Neuronal stem cell (in vitro differentiated cells): Measurements from ENCODE around the gene STIM1.

Experiments
- DNase-seq: peaks from one replicate; pipeline ENCODE4 v3.0.0-alpha.2; 2013; ENCODE audit warnings: low spot score
- H2AFZ ChIP-seq: one replicate; pipeline ENCODE4 v1.6.1; 2013; ENCODE audit warnings: mild to moderate bottlenecking, low read length, inconsistent platforms
- H2AK5ac ChIP-seq: 2 replicates; pipeline ENCODE4 v1.6.1; 2013; ENCODE audit warnings: low read depth, mild to moderate bottlenecking, inconsistent platforms, low read length, moderate library complexity, mixed read lengths
- H2BK120ac ChIP-seq: 2 replicates; pipeline ENCODE4 v1.6.1; 2013; ENCODE audit warnings: low read depth, mild to moderate bottlenecking, inconsistent platforms, low read length, moderate library complexity, mixed read lengths
- H2BK12ac ChIP-seq: one replicate; pipeline ENCODE4 v1.6.1; 2013; ENCODE audit warnings: low read length, inconsistent platforms
- H2BK15ac ChIP-seq: 2 replicates; pipeline ENCODE4 v1.6.1; 2013; ENCODE audit warnings: mild to moderate bottlenecking, low read length, inconsistent platforms, mixed read lengths
- H2BK5ac ChIP-seq: one replicate; pipeline ENCODE4 v1.6.1; 2013; ENCODE audit warnings: inconsistent platforms, mild to moderate bottlenecking, low read length, moderate library complexity
- H3K14ac ChIP-seq: one replicate; pipeline ENCODE4 v1.6.1; 2013; ENCODE audit warnings: low read length, inconsistent platforms
- H3K18ac ChIP-seq: 2 replicates; pipeline ENCODE4 v1.6.1; 2013; ENCODE audit warnings: low read length, inconsistent platforms
- H3K23ac ChIP-seq: 2 replicates; pipeline ENCODE4 v1.6.1; 2013; ENCODE audit warnings: low read depth, mild to moderate bottlenecking, mixed read lengths, low read length, inconsistent platforms; ENCODE audit not compliant: poor library complexity
- H3K27ac ChIP-seq: replicated peaks from 3 replicates; pipeline ENCODE4 v1.5.1; 2013; ENCODE audit warnings: low read length, inconsistent platforms
- H3K27me3 ChIP-seq, 3 experiments: 2 replicates each; pipeline ENCODE4 v1.6.1; 2013; ENCODE audit warnings: low read length in 3 of 3, mild to moderate bottlenecking in 2 of 3, inconsistent platforms in 1 of 3, low read depth in 1 of 3, mixed read lengths in 1 of 3, moderate library complexity in 1 of 3; ENCODE audit not compliant: control insufficient read depth in 3 of 3, insufficient read depth in 3 of 3
- H3K36me3 ChIP-seq, 2 donors: replicated peaks in 1 of 2; 2 replicates each; pipeline ENCODE4 v1.6.1; 2013; ENCODE audit warnings: low read length in 2 of 2; ENCODE audit not compliant: control insufficient read depth in 2 of 2, insufficient read depth in 2 of 2
- H3K4ac ChIP-seq: 2 replicates; pipeline ENCODE4 v1.6.1; 2013; ENCODE audit warnings: inconsistent platforms, mild to moderate bottlenecking, low read length, moderate library complexity
- H3K4me1 ChIP-seq, 2 donors: 1 replicate in 1 of 2; 2 replicates in 1 of 2; pipeline ENCODE4 v1.6.1; 2013; ENCODE audit warnings: low read length in 2 of 2, low read depth in 1 of 2; ENCODE audit not compliant: control insufficient read depth in 2 of 2, insufficient read depth in 1 of 2
- H3K4me2 ChIP-seq: one replicate; pipeline ENCODE4 v1.6.1; 2013; ENCODE audit warnings: mild to moderate bottlenecking, low read length, inconsistent platforms; ENCODE audit not compliant: insufficient read depth, poor library complexity, severe bottlenecking
- H3K4me3 ChIP-seq, 2 donors: 2 replicates each; pipeline ENCODE4 v1.5.1; 2013; ENCODE audit warnings: low read length in 2 of 2, mild to moderate bottlenecking in 2 of 2, inconsistent platforms in 1 of 2, moderate library complexity in 1 of 2
- H3K79me1 ChIP-seq: one replicate; pipeline ENCODE4 v1.6.1; 2013; ENCODE audit warnings: low read depth, mild to moderate bottlenecking, inconsistent platforms, low read length, moderate library complexity
- H3K9ac ChIP-seq: one replicate; pipeline ENCODE4 v1.6.1; 2013; ENCODE audit warnings: mild to moderate bottlenecking, low read depth, low read length, inconsistent platforms; ENCODE audit not compliant: poor library complexity
- H3K9me3 ChIP-seq, 2 donors: replicated peaks in 1 of 2; 2 replicates each; pipeline versions ENCODE3 to v1.6.1; 2013; ENCODE audit warnings: low read length in 2 of 2, mild to moderate bottlenecking in 2 of 2, inconsistent platforms in 1 of 2, low read depth in 1 of 2, mixed read lengths in 1 of 2, moderate library complexity in 1 of 2; ENCODE audit not compliant: control insufficient read depth in 2 of 2, insufficient read depth in 1 of 2
- H4K8ac ChIP-seq: one replicate; pipeline ENCODE4 v1.6.1; 2013; ENCODE audit warnings: low read depth, mild to moderate bottlenecking, inconsistent platforms, low read length, moderate library complexity
- H4K91ac ChIP-seq: one replicate; pipeline ENCODE4 v1.6.1; 2013; ENCODE audit warnings: low read length, low read depth, mild to moderate bottlenecking, inconsistent platforms; ENCODE audit not compliant: poor library complexity
- WGBS, 2 donors: extraction: QIAGEN DNeasy Blood & Tissue Kit; methylation state at CpG; one replicate each; pipeline ENCODE4 v1.1.7; 2013; ENCODE audit warnings: missing lambda C conversion rate in 2 of 2, mixed read lengths in 1 of 2; ENCODE audit not compliant: insufficient read length in 2 of 2, insufficient replicate concordance in 1 of 2; ENCODE audit errors: extremely low coverage in 2 of 2; 5-methylcytosine and 5-hydroxymethylcytosine counted together

STIM1 gene

DNA sequence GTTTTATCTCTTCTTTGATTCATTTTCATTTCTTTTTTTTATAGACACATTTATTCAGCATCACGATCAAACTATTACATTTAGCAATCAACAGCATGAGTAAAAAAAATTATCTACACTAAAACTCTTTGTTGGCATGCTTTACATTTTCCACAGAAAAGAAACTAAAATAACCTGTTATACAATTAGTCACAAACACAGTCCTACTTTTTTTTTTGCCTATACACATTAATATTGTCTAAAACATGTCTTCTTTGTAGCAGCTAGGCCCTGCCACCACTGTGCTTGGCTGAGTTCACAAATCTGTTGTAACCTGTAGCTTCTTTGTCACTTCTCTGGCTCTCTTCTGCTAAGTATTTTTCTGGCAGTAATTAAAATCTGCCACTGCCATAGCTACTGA, 117.0 kb downstream of the STIM1 start:
- Histone ChIP-seq H3K9me3 (no peaks in the 10 kb centered on the region), H3K4me1 (no peaks in the 10 kb centered on the region), H3K27me3 (no peaks in the 10 kb centered on the region), H2AK5ac (no peak overlapping the region), H3K4me3 (no peak overlapping the region), H2AFZ (no peak overlapping the region), H3K4me2 (no peak overlapping the region), H3K36me3 (peaks cover 0 to 7% of the 10 kb centered on the region in 2 donors), H3K4ac (no peak overlapping the region), H3K18ac (no peak overlapping the region), H3K9ac (no peak overlapping the region), H2BK15ac (no peak overlapping the region), H4K8ac (no peak overlapping the region), H2BK120ac (no peak overlapping the region), H2BK12ac (no peak overlapping the region), H3K79me1 (no peaks in the 10 kb centered on the region), H3K27ac (no peak overlapping the region), H2BK5ac (no peak overlapping the region), H3K14ac (no peak overlapping the region), H4K91ac (no peak overlapping the region), H3K23ac (no peak overlapping the region)
- no CpG with 5 or more reads among the region's 1 CpG for WGBS, 2 donors
- DNase-seq = no peak

DNA sequence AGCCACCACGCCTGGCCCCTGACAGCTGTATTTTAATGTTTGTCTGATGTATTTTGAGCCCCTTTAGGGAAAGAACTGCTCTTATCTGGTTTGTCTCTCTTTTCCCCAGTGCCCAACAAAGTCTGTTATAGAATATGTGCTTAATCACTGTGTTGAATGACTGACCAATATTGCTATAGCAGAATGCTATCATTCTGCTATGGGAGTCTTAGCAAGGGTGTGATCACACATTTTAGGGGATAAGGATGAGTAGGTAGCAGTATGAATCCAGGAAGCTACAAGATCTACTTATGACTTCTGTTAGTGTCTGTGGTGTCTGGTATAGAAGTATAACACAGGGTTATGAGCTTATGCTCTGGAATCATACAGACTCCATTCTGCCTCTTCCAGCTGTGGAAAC, 121.6 kb downstream of the STIM1 start:
- no peak overlapping the region for H3K27ac ChIP-seq

GRCh38 chr11:3981084-3981633, 125.7 kb downstream of the STIM1 start:
- Histone ChIP-seq H2BK120ac (no peak overlapping the region), H3K79me1 (no peaks in the 10 kb centered on the region), H2BK12ac (no peak overlapping the region), H3K27ac (no peak overlapping the region), H3K36me3 (no peaks in the 10 kb centered on the region), H3K4me1 (no peaks in the 10 kb centered on the region), H2AFZ (no peak overlapping the region), H3K4ac (no peak overlapping the region), H3K4me3 (no peak overlapping the region), H2BK5ac (no peak overlapping the region), H2BK15ac (no peak overlapping the region), H3K9ac (no peak overlapping the region), H3K18ac (no peak overlapping the region), H3K4me2 (no peak overlapping the region), H3K14ac (no peak overlapping the region), H3K23ac (no peak overlapping the region), H4K8ac (no peak overlapping the region), H3K27me3 (no peaks in the 10 kb centered on the region), H2AK5ac (no peak overlapping the region), H4K91ac (no peak overlapping the region), H3K9me3 (no peaks in the 10 kb centered on the region)
- no peak for DNase-seq
- no CpG with 5 or more reads among the region's 9 CpGs for WGBS, 2 donors

More for the DNA sequence above, 121.6 kb downstream of the STIM1 start:
- H3K9me3 ChIP-seq = no peaks in the 10 kb centered on the region
- H3K4ac ChIP-seq = no peak overlapping the region
- no peak overlapping the region for H3K14ac ChIP-seq
- no peak overlapping the region for H2BK120ac ChIP-seq
- no peak overlapping the region for H3K23ac ChIP-seq
- DNase-seq = no peak
- no peak overlapping the region for H2BK12ac ChIP-seq
- H3K79me1 ChIP-seq = no peaks in the 10 kb centered on the region
- H2AK5ac ChIP-seq = no peak overlapping the region
- H2BK15ac ChIP-seq = no peak overlapping the region
- H4K91ac ChIP-seq = no peak overlapping the region
- WGBS, 2 donors = no CpG with 5 or more reads among the region's 1 CpG
- no peak overlapping the region for H2BK5ac ChIP-seq
- H2AFZ ChIP-seq = no peak overlapping the region
- no peaks in the 10 kb centered on the region for H3K27me3 ChIP-seq
- H3K9ac ChIP-seq = no peak overlapping the region
- H3K4me3 ChIP-seq = no peak overlapping the region
- no peaks in the 10 kb centered on the region for H3K36me3 ChIP-seq
- H4K8ac ChIP-seq = no peak overlapping the region
- H3K4me2 ChIP-seq = no peak overlapping the region
- H3K4me1 ChIP-seq = no peaks in the 10 kb centered on the region
- H3K18ac ChIP-seq = no peak overlapping the region

GRCh38 chr11:3982431-3982830, 127.0 kb downstream of the STIM1 start:
- no peaks in the 10 kb centered on the region for H3K27me3 ChIP-seq
- no peak overlapping the region for H3K9ac ChIP-seq
- H3K4me2 ChIP-seq = no peak overlapping the region
- H3K23ac ChIP-seq = no peak overlapping the region
- no peaks in the 10 kb centered on the region for H3K4me1 ChIP-seq
- H2AFZ ChIP-seq = no peak overlapping the region
- H2AK5ac ChIP-seq = no peak overlapping the region
- no CpG with 5 or more reads among the region's 2 CpGs for WGBS, 2 donors
- H3K27ac ChIP-seq = no peak overlapping the region
- H3K4ac ChIP-seq = no peak overlapping the region
- H2BK12ac ChIP-seq = no peak overlapping the region
- H3K79me1 ChIP-seq = no peaks in the 10 kb centered on the region
- H3K14ac ChIP-seq = no peak overlapping the region
- H3K18ac ChIP-seq = no peak overlapping the region
- no peak overlapping the region for H2BK5ac ChIP-seq
- no peak overlapping the region for H2BK15ac ChIP-seq
- no peak overlapping the region for H4K91ac ChIP-seq
- no peak for DNase-seq
- H3K36me3 ChIP-seq = no peaks in the 10 kb centered on the region
- no peaks in the 10 kb centered on the region for H3K9me3 ChIP-seq
- no peak overlapping the region for H4K8ac ChIP-seq
- H3K4me3 ChIP-seq = no peak overlapping the region
- H2BK120ac ChIP-seq = no peak overlapping the region
